PFSK-1 (cell line): ENCODE results near the gene OTP.

Experiments
- FOXP2 ChIP-seq: optimal IDR thresholded peaks from 2 replicates; pipeline ENCODE3; 2011; ENCODE audit warnings: borderline replicate concordance, control low read depth, inconsistent platforms; ENCODE audit not compliant: insufficient read depth; ENCODE audit errors: extremely low read length, extremely low read depth
- POLR2AphosphoS5 ChIP-seq: IDR thresholded peaks from 2 replicates; pipeline ENCODE4 v1.6.1; 2012; ENCODE audit warnings: low read depth, mild to moderate bottlenecking, control low read depth, low read length, moderate library complexity
- SIN3A ChIP-seq: IDR thresholded peaks from 2 replicates; pipeline ENCODE4 v1.6.1; 2012; ENCODE audit warnings: mild to moderate bottlenecking, low read length, moderate library complexity, borderline replicate concordance; ENCODE audit not compliant: insufficient read depth
- TAF1 ChIP-seq: IDR thresholded peaks from 2 replicates; pipeline ENCODE4 v1.6.1; 2012; ENCODE audit warnings: low read length, control low read depth, borderline replicate concordance; ENCODE audit not compliant: insufficient read depth
- TF ChIP-seq, protein P1 (sequence below), 2 experiments: IDR thresholded peaks; 2 replicates each; pipeline versions ENCODE4 v1.6.1 to v1.8.0; 2011 to 2012; ENCODE audit warnings: low read depth in 2 of 2, low read length in 2 of 2, control low read depth in 1 of 2, inconsistent platforms in 1 of 2, mild to moderate bottlenecking in 1 of 2, moderate library complexity in 1 of 2; ENCODE audit not compliant: insufficient read depth in 1 of 2

DNA sequence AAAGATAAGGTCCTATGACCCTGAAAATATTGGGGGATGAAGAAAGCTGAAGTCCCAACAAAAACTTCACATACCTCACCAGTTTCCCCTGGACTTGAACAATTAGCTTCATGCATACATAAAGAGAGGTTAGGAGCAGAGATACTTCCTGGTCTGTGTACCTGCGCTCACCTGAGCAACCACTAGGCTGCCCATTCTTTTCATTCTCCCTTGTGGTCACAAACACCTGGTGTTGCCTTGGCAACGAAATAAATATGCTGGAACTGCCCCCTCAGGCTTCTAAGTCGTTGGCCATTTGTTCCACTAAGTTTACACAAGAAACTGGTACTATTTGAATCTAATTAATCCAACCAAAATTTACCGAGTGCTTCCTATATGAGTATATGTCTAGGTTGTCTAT, 18.1 kb downstream of the OTP start:
- TF ChIP-seq SIN3A (no peak), POLR2AphosphoS5 (no peak), TAF1 (no peak), FOXP2 (no peak)
- TF ChIP-seq, protein P1, sequence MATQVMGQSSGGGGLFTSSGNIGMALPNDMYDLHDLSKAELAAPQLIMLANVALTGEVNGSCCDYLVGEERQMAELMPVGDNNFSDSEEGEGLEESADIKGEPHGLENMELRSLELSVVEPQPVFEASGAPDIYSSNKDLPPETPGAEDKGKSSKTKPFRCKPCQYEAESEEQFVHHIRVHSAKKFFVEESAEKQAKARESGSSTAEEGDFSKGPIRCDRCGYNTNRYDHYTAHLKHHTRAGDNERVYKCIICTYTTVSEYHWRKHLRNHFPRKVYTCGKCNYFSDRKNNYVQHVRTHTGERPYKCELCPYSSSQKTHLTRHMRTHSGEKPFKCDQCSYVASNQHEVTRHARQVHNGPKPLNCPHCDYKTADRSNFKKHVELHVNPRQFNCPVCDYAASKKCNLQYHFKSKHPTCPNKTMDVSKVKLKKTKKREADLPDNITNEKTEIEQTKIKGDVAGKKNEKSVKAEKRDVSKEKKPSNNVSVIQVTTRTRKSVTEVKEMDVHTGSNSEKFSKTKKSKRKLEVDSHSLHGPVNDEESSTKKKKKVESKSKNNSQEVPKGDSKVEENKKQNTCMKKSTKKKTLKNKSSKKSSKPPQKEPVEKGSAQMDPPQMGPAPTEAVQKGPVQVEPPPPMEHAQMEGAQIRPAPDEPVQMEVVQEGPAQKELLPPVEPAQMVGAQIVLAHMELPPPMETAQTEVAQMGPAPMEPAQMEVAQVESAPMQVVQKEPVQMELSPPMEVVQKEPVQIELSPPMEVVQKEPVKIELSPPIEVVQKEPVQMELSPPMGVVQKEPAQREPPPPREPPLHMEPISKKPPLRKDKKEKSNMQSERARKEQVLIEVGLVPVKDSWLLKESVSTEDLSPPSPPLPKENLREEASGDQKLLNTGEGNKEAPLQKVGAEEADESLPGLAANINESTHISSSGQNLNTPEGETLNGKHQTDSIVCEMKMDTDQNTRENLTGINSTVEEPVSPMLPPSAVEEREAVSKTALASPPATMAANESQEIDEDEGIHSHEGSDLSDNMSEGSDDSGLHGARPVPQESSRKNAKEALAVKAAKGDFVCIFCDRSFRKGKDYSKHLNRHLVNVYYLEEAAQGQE (IDR thresholded peaks at IDR 0.05; ENCODE audit: insufficient read depth in 1 of 2, low read depth in 2 of 2, low read length in 2 of 2): no peak
